Neuronal stem cell (in vitro differentiated cells): ENCODE results near the gene CXorf66.

ENCODE experiments used
- DNase-seq: peaks from one replicate; pipeline ENCODE4 v3.0.0-alpha.2; 2013; ENCODE audit warnings: low spot score
- H2AFZ ChIP-seq: one replicate; pipeline ENCODE4 v1.6.1; 2013; ENCODE audit warnings: mild to moderate bottlenecking, low read length, inconsistent platforms
- H2AK5ac ChIP-seq: 2 replicates; pipeline ENCODE4 v1.6.1; 2013; ENCODE audit warnings: low read depth, mild to moderate bottlenecking, inconsistent platforms, low read length, moderate library complexity, mixed read lengths
- H2BK120ac ChIP-seq: 2 replicates; pipeline ENCODE4 v1.6.1; 2013; ENCODE audit warnings: low read depth, mild to moderate bottlenecking, inconsistent platforms, low read length, moderate library complexity, mixed read lengths
- H2BK12ac ChIP-seq: one replicate; pipeline ENCODE4 v1.6.1; 2013; ENCODE audit warnings: low read length, inconsistent platforms
- H2BK15ac ChIP-seq: 2 replicates; pipeline ENCODE4 v1.6.1; 2013; ENCODE audit warnings: mild to moderate bottlenecking, low read length, inconsistent platforms, mixed read lengths
- H2BK5ac ChIP-seq: one replicate; pipeline ENCODE4 v1.6.1; 2013; ENCODE audit warnings: inconsistent platforms, mild to moderate bottlenecking, low read length, moderate library complexity
- H3K14ac ChIP-seq: one replicate; pipeline ENCODE4 v1.6.1; 2013; ENCODE audit warnings: low read length, inconsistent platforms
- H3K18ac ChIP-seq: 2 replicates; pipeline ENCODE4 v1.6.1; 2013; ENCODE audit warnings: low read length, inconsistent platforms
- H3K23ac ChIP-seq: 2 replicates; pipeline ENCODE4 v1.6.1; 2013; ENCODE audit warnings: low read depth, mild to moderate bottlenecking, mixed read lengths, low read length, inconsistent platforms; ENCODE audit not compliant: poor library complexity
- H3K27ac ChIP-seq: replicated peaks from 3 replicates; pipeline ENCODE4 v1.5.1; 2013; ENCODE audit warnings: low read length, inconsistent platforms
- H3K27me3 ChIP-seq, 3 experiments: 2 replicates each; pipeline ENCODE4 v1.6.1; 2013; ENCODE audit warnings: low read length in 3 of 3, mild to moderate bottlenecking in 2 of 3, inconsistent platforms in 1 of 3, low read depth in 1 of 3, mixed read lengths in 1 of 3, moderate library complexity in 1 of 3; ENCODE audit not compliant: control insufficient read depth in 3 of 3, insufficient read depth in 3 of 3
- H3K36me3 ChIP-seq, 2 donors: replicated peaks in 1 of 2; 2 replicates each; pipeline ENCODE4 v1.6.1; 2013; ENCODE audit warnings: low read length in 2 of 2; ENCODE audit not compliant: control insufficient read depth in 2 of 2, insufficient read depth in 2 of 2
- H3K4ac ChIP-seq: 2 replicates; pipeline ENCODE4 v1.6.1; 2013; ENCODE audit warnings: inconsistent platforms, mild to moderate bottlenecking, low read length, moderate library complexity
- H3K4me1 ChIP-seq, 2 donors: 1 replicate in 1 of 2; 2 replicates in 1 of 2; pipeline ENCODE4 v1.6.1; 2013; ENCODE audit warnings: low read length in 2 of 2, low read depth in 1 of 2; ENCODE audit not compliant: control insufficient read depth in 2 of 2, insufficient read depth in 1 of 2
- H3K4me2 ChIP-seq: one replicate; pipeline ENCODE4 v1.6.1; 2013; ENCODE audit warnings: mild to moderate bottlenecking, low read length, inconsistent platforms; ENCODE audit not compliant: insufficient read depth, poor library complexity, severe bottlenecking
- H3K4me3 ChIP-seq, 2 donors: 2 replicates each; pipeline ENCODE4 v1.5.1; 2013; ENCODE audit warnings: low read length in 2 of 2, mild to moderate bottlenecking in 2 of 2, inconsistent platforms in 1 of 2, moderate library complexity in 1 of 2
- H3K79me1 ChIP-seq: one replicate; pipeline ENCODE4 v1.6.1; 2013; ENCODE audit warnings: low read depth, mild to moderate bottlenecking, inconsistent platforms, low read length, moderate library complexity
- H3K9ac ChIP-seq: one replicate; pipeline ENCODE4 v1.6.1; 2013; ENCODE audit warnings: mild to moderate bottlenecking, low read depth, low read length, inconsistent platforms; ENCODE audit not compliant: poor library complexity
- H3K9me3 ChIP-seq, 2 donors: replicated peaks in 1 of 2; 2 replicates each; pipeline versions ENCODE3 to v1.6.1; 2013; ENCODE audit warnings: low read length in 2 of 2, mild to moderate bottlenecking in 2 of 2, inconsistent platforms in 1 of 2, low read depth in 1 of 2, mixed read lengths in 1 of 2, moderate library complexity in 1 of 2; ENCODE audit not compliant: control insufficient read depth in 2 of 2, insufficient read depth in 1 of 2
- H4K8ac ChIP-seq: one replicate; pipeline ENCODE4 v1.6.1; 2013; ENCODE audit warnings: low read depth, mild to moderate bottlenecking, inconsistent platforms, low read length, moderate library complexity
- H4K91ac ChIP-seq: one replicate; pipeline ENCODE4 v1.6.1; 2013; ENCODE audit warnings: low read length, low read depth, mild to moderate bottlenecking, inconsistent platforms; ENCODE audit not compliant: poor library complexity
- WGBS, 2 donors: extraction: QIAGEN DNeasy Blood & Tissue Kit; methylation state at CpG; one replicate each; pipeline ENCODE4 v1.1.7; 2013; ENCODE audit warnings: missing lambda C conversion rate in 2 of 2, mixed read lengths in 1 of 2; ENCODE audit not compliant: insufficient read length in 2 of 2, insufficient replicate concordance in 1 of 2; ENCODE audit errors: extremely low coverage in 2 of 2; 5-methylcytosine and 5-hydroxymethylcytosine counted together

CXorf66 gene

DNA sequence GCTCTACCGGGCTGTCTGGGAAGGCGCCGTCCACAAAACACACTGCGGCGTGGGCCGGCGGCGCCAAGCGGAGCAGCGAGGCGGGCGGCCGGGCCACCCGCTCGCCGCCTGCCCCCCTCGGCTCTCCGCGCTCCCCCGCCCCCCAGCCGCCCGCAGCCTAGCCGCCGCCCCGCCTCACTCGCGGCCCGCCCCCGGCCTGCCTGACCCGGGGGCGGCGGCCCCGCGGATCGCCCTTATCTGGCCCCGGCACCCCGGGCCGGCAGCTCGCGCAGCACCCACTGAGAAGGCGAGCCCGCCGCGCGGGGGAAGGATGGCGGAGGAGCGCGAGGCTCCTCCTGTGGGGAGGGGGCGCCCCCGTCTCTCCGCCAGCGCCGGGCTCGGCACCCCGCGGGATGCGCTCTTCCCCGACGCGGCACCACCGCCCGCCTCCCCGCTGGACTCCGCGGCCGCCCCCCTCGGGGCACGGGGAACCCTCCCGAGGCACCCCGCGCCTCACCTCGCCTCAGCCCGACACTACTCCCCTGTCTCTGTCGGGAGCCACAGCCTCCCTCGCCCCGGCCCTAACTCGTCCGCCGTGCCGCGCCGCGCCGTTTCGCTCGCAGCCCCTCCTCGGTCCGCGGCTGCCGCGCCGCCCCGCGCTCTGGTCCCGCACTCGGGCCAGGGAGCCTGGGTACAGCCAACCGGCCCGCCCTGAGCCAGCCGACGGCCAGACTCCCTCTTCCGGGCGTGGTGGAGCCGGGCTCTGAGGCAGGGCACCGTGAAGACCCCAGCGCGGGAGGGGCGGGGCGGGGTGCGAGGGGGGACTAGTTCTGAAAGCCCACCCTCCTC lies 33.0 kb downstream of the CXorf66 start:
- Histone ChIP-seq H2BK12ac (no peak overlapping the region), H4K8ac (no peak overlapping the region), H2BK15ac (no peak overlapping the region), H3K14ac (no peak overlapping the region), H3K36me3 (no peaks in the 10 kb centered on the region), H3K27ac (peak overlapping the region; percentile 92), H3K4ac (no peak overlapping the region), H3K9ac (peak overlapping the region; percentile 96), H3K4me2 (peak overlapping the region; percentile 77), H4K91ac (no peak overlapping the region), H2BK5ac (peak overlapping the region; percentile 13), H3K4me1 (peaks cover 4 to 5% of the 10 kb centered on the region in 2 donors), H3K4me3 (peak overlapping the region; percentile 69 to 95), H3K23ac (peak overlapping the region; percentile 80), H2BK120ac (no peak overlapping the region), H3K27me3 (no peaks in the 10 kb centered on the region), H2AK5ac (no peak overlapping the region), H3K18ac (peak overlapping the region; percentile 94), H3K9me3 (no peaks in the 10 kb centered on the region), H3K79me1 (peaks cover 1% of the 10 kb centered on the region), H2AFZ (peak overlapping the region; percentile 97)
- WGBS, 2 donors = no CpG with 5 or more reads among the region's 109 CpGs
- no peak for DNase-seq

DNA sequence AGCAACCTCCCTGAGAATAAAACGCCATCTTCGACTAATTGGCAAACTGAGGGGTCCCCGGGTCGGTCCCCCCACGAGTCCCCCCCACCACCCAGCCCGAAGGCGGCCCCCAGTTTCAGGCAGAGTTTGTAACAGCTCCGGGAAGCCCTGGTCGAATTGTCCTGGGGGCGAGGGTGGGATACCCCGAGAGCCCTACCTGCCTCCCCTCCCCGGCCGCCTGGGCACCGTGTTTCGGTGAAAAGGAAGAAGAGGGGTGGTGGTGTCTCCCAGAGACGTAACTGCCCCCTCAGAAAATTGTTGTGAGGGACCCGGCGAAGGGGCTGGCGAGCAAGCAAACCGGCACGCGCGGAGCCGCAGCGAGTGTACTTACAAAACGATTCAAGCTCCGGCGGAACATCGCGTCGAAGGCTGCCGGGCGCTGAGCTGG lies 33.7 kb downstream of the CXorf66 start:
- H2BK15ac ChIP-seq = no peak overlapping the region
- no peak overlapping the region for H3K14ac ChIP-seq
- peaks cover 1% of the 10 kb centered on the region for H3K79me1 ChIP-seq
- peak overlapping the region; percentile 84 for H3K9ac ChIP-seq
- no CpG with 5 or more reads among the region's 33 CpGs for WGBS, 2 donors
- peaks cover 4 to 5% of the 10 kb centered on the region in 2 donors for H3K4me1 ChIP-seq
- no peak overlapping the region for H4K91ac ChIP-seq
- H2BK5ac ChIP-seq = no peak overlapping the region
- H3K4me3 ChIP-seq = peak overlapping the region; percentile 69 to 95
- no peak overlapping the region for H3K4ac ChIP-seq
- no peak overlapping the region for H2AK5ac ChIP-seq
- H3K4me2 ChIP-seq = peak overlapping the region; percentile 77
- peak overlapping the region; percentile 64 for H3K18ac ChIP-seq
- no peaks in the 10 kb centered on the region for H3K9me3 ChIP-seq
- no peaks in the 10 kb centered on the region for H3K27me3 ChIP-seq
- no peak overlapping the region for H2BK120ac ChIP-seq
- peak overlapping the region; percentile 97 for H2AFZ ChIP-seq
- DNase-seq = no peak
- H2BK12ac ChIP-seq = no peak overlapping the region
- H3K36me3 ChIP-seq = no peaks in the 10 kb centered on the region
- H4K8ac ChIP-seq = no peak overlapping the region
- no peak overlapping the region for H3K27ac ChIP-seq
- H3K23ac ChIP-seq = no peak overlapping the region

GRCh38 chrX:139930916-139931645 lies 34.2 kb downstream of the CXorf66 start:
- peak overlapping the region; percentile 70 for H3K9ac ChIP-seq
- peak overlapping the region; percentile 69 for H3K4me2 ChIP-seq
- no peaks in the 10 kb centered on the region for H3K27me3 ChIP-seq
- H3K9me3 ChIP-seq = no peaks in the 10 kb centered on the region
- no peaks in the 10 kb centered on the region for H3K36me3 ChIP-seq
- peak overlapping the region; percentile 69 to 95 for H3K4me3 ChIP-seq
- no peak overlapping the region for H2BK120ac ChIP-seq
- H2AFZ ChIP-seq = peak overlapping the region; percentile 97
- H3K4me1 ChIP-seq = peaks cover 3 to 5% of the 10 kb centered on the region in 2 donors
- no peak overlapping the region for H3K27ac ChIP-seq
- no peak overlapping the region for H2BK15ac ChIP-seq
- H4K91ac ChIP-seq = no peak overlapping the region
- no peak for DNase-seq
- no CpG with 5 or more reads among the region's 27 CpGs for WGBS, 2 donors
- no peak overlapping the region for H3K4ac ChIP-seq
- H3K23ac ChIP-seq = no peak overlapping the region
- H2BK5ac ChIP-seq = no peak overlapping the region
- peaks cover 1% of the 10 kb centered on the region for H3K79me1 ChIP-seq
- H4K8ac ChIP-seq = no peak overlapping the region
- H3K14ac ChIP-seq = no peak overlapping the region
- no peak overlapping the region for H2BK12ac ChIP-seq
- no peak overlapping the region for H2AK5ac ChIP-seq
- no peak overlapping the region for H3K18ac ChIP-seq

GRCh38 chrX:139930401-139930800 lies 34.9 kb downstream of the CXorf66 start:
- H3K18ac ChIP-seq = no peak overlapping the region

More at GRCh38 chrX:139930401-139930800, 34.9 kb downstream of the CXorf66 start:
- Histone ChIP-seq H4K91ac (no peak overlapping the region), H3K4me1 (peaks cover 3 to 5% of the 10 kb centered on the region in 2 donors), H3K36me3 (no peaks in the 10 kb centered on the region), H3K27ac (no peak overlapping the region), H4K8ac (no peak overlapping the region), H2BK12ac (no peak overlapping the region), H3K79me1 (peaks cover 1% of the 10 kb centered on the region), H3K27me3 (no peaks in the 10 kb centered on the region), H3K4ac (no peak overlapping the region), H3K23ac (no peak overlapping the region), H3K9ac (no peak overlapping the region), H2BK5ac (no peak overlapping the region), H3K4me2 (no peak overlapping the region), H3K14ac (no peak overlapping the region), H3K4me3 (peak overlapping the region in 1 of 2 donors; percentile 69), H2BK120ac (no peak overlapping the region), H2BK15ac (no peak overlapping the region), H2AK5ac (no peak overlapping the region), H2AFZ (no peak overlapping the region), H3K9me3 (no peaks in the 10 kb centered on the region)
- DNase-seq = no peak
- WGBS, 2 donors = no CpG with 5 or more reads among the region's 4 CpGs
